PC-9 (cell line): ENCODE results near the gene SCARB1.

Source experiments
- CTCF ChIP-seq: fragments of 200-600 bp; sonication (generic); conservative IDR thresholded peaks from 2 replicates; pipeline ENCODE4 v1.6.1; 2017; ENCODE audit warnings: mixed run types, antibody characterized with exemption, mild to moderate bottlenecking, moderate library complexity
- EZH2 ChIP-seq: fragments of 200-600 bp; sonication (generic); IDR thresholded peaks from 2 replicates; pipeline ENCODE4 v1.8.0; 2017; ENCODE audit warnings: antibody characterized with exemption, low read depth

GRCh38 chr12:124910561-124911478 lies 47.2 kb upstream of the SCARB1 start:
- TF ChIP-seq CTCF (no peak), EZH2 (no peak)
